ENCODE data around the gene LITAFD. TPM values are rescaled to one million over a fixed set of nuclear protein-coding genes. Genes with fewer than 3 reads are reported as not detected.
"Not testable (repeated sequence)": the region's sequence is repeated elsewhere in the genome, so short reads cannot be mapped to it uniquely, and the experiment has no call there.

LITAFD gene
- not detected for polyA plus RNA-seq (2013, experiment 1 of 2; ENCODE audit: insufficient read length)
- not detected for polyA plus RNA-seq (2013, experiment 2 of 2; ENCODE audit: insufficient read length)

DNA sequence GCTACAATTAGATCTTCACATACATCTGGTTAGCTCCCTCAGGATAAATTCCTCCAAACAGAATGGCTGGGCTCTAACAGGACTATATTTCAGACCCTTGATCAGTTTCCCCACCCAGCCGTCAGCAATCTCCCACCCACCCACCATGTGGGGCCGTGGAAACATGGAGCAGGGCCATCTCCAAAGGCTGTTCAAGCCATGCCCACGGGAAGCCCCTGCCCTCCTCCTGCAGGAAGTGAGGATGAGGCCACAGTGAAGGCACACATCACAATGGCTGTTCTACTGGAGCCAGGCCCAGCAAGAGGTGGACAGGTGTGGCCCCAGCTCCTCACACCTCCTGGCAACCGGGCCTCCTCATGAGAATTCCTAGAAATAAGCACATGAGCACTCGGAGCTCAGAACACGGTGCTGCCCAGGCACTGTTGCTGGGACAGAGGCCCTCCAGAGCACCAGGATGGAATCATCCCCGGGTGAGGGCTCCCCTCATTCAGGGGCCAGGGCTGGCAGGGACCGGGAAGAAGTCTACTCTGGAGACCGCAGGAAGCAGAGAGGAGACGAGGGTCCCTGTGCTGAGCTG, at the start of gene LITAFD:
Gene LITAFD (plus strand): TSS at position 311 of the 577 bp plus-strand sequence. CDS start 2,005 bp downstream, outside the sequence.
- no peak for DNase-seq

DNA sequence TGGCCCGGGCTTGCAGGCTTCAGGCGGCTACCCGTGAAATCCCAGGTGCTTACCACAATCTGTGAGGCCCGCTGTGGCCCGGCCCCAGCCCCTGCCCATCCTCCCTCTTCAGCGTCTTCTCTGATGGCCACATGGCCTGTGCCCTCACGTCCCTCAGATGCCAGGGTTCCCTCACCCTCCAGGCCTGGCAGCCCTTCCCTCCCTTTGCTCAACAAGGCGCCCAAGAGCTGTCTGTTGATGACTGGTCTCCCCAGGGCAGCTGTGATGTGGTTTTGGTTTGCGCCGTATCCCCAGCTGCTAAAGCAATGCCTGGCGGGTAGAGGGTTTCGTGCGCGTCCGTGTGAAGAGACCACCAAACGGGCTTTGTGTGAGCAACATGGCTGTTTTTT, 49.4 kb upstream of the LITAFD start:
- no peak for DNase-seq

DNA sequence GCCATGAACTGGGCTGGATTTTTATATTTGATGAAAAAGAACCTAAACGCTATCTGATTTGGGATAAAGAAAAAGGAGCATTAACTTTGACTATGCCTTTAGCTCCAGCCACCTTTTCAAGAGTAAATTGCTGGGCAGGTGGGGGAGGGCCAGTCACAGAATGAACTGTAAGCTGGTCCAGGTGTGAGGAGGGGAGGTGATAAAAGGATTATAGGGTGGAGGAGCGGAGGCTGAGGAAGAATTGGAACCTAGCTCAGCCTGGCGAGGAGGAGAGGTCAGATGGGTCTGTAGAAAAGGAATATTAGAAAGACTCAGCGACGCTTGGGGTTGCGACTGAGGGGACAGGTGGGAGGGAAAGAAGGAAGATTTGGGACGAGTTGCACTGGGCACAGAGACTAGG, 45.4 kb upstream of the LITAFD start:
- DNase-seq: not testable (repeated sequence)

DNA sequence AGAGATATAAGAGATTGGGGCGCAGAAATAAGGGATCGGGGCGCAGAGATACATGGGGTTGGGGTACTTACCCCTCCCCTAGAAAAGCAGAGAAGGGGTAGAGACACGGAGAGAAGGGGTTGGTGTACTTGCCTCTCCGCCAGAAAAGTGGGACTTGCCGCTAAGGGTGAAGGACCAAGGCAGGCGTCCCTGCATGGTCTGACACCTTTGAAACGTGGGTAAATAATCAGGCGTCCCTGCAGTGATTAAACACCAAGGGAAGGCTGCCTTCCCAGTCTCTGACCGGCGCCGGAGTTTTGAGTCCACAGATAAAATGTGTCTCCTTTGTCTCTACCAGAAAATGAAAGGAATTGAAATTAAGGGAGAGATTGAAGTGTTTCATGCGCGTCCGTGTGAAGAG, 44.6 kb upstream of the LITAFD start:
- DNase-seq: not testable (repeated sequence)

GRCh38 chr16:8842016-8842415, 40.1 kb upstream of the LITAFD start:
- not testable (repeated sequence) for DNase-seq

DNA sequence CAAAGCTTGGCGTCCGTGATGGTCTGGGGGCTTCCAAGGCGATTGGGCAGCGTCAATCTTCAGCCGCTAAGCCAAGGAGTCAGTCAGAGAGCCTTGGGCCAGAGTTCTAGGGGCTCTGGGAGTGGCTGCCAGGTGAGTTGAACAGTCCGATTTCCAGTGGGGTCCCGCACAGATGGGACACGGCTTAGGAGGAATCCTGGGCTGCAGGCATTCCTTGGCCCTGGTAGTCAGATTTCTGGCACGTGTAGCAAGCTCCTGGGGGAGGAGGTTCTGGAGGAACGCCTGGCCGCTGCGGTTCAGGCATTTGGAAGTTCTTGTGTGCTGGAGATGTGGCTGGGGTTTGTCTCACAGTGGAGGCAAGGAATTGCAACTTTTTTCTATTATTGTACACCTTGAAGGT, 38.9 kb upstream of the LITAFD start:
- DNase-seq: not testable (repeated sequence)

GRCh38 chr16:8845699-8846298, 36.4 kb upstream of the LITAFD start:
- no peak for DNase-seq

DNA sequence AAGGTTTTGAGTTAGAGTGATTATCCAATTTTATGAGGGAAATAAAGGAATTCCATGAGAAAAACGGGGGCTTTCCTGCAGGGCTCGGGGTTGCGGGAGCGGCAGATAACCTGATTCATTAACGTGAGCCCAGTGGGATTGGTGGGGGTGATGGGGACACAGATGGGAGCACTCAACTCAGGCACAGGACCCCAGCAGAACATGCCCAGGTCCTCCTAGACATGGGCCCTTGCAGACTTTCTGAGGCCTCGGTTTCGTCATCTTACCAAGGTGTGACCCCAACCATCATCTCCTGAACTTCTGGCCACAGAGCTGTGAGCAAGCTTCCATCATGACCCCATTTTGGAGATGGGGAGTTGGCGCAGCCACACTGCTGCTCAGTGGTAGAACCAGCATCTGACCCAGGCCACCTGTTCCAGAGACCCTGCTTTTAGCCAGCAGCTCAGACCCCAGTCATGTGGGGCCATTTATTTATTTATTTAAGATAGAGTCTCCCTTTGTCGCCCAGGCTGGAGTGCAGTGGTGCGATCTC, 35.7 kb upstream of the LITAFD start:
- no peak for DNase-seq

DNA sequence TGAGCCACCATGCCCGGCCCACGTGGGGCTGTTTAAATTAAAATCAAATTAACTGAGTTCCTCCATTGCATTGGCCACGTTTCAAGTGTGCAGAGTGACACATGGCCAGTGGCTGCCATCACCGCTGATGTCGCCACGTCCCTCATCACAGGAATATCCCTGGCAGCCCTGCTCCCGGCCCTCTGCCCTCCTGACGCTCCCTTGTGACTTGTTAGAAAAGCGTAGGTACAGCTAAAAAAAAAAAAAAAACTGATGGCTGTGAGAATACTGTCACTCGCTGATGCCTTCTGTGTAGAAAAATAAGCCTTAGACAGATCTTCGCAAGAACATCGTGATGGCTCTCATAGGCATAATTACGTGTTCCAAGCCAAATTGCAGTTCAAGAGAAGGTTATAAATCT, 35.0 kb upstream of the LITAFD start:
- DNase-seq: no peak

GRCh38 chr16:8847623-8848022, 34.5 kb upstream of the LITAFD start:
- DNase-seq: no peak

DNA sequence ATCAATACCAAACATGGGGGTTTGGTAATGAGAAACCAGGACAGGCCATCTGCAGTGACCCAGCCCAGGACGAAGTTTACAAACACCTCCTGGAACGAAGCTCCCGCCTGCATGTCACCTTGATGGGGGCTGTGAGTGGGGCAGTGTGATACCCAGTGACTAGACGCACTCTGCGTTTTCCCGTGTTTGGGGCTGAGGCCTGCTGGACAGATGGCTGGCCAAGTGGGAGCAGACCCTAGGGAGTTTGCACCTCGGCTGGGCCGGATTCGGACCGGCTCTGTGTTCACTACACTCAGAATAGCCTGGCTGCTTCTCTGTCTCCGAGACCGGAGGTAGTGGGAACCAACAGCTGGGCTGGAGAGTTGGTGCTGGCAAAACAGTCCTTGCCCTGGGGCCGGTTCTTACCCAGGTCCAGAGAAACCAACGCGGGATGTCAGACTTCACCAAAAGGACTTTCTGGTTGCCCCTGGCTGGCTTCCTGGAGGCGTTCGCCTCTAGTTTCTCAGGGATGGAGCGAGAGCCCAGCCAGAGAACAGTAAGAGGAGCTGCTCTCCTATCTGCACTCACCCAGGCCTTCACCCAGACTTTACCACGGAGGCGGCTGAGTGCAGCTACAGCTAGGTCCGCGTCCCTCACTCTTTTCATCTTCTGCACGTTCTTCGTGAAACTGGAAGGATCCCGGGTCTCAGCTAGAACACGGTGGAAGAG, 33.8 kb upstream of the LITAFD start:
- DNase-seq: no peak

- DNase-seq: peak; percentile 64
These were observed 33.2 kb upstream of the LITAFD start for GRCh38 chr16:8848939-8849391.

- DNase-seq: no peak
These were observed 32.6 kb upstream of the LITAFD start for GRCh38 chr16:8849411-8850011.

GRCh38 chr16:8850279-8850885, 31.8 kb upstream of the LITAFD start:
- no peak for DNase-seq

DNA sequence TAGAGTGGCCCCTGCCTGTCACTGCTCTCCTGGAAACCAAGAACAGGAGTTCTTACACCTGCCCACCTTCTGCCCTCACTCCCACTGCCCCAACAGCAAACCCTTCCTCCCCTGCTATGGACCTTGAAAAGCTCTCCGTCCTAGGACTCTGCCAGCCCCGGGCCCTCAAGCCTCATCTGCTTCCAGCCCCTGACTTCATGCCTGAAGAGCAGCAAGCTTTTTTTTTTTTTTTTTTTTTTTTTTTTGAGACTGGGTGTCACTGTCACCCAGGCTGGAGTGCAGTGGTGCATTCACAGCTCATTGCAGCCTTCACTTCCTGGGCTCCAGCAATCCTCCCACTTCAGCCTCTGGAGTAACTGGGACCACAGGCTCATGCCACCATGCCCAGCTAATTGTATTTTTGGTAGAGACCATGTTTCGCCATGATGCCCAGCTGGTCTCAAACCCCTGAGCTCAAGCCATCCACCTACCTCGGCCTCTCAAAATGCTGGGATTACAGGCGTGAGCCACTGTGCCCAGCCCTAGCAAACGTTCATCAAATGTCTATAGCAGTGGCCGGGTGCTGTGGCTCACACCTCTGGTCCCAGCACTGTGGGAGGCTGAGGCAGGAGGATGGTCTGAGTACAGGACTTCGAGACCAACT, 30.3 kb upstream of the LITAFD start:
- no peak for DNase-seq

DNA sequence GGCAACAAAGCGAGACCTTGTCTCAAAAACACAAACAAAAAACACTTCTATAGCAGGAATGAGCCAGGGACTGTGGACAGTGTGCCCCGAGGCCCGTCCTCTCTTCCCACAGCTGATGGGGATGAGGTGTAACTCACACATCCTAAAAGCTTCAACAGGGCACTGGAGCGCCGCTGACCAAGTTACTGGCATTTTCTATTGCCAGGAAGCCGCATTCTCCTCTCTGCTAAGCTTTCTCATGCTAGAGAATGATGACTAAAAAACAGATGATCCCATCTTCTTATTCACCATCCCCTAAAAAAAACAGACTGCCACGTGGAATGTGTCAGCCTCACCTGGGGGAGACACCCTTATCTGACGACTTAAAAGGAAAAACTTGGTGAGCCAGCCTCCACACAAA, 29.6 kb upstream of the LITAFD start:
- no peak for DNase-seq

GRCh38 chr16:8853150-8853549, 29.0 kb upstream of the LITAFD start:
- DNase-seq: no peak

- no peak for DNase-seq
These were observed 28.5 kb upstream of the LITAFD start for GRCh38 chr16:8853611-8854010.

DNA sequence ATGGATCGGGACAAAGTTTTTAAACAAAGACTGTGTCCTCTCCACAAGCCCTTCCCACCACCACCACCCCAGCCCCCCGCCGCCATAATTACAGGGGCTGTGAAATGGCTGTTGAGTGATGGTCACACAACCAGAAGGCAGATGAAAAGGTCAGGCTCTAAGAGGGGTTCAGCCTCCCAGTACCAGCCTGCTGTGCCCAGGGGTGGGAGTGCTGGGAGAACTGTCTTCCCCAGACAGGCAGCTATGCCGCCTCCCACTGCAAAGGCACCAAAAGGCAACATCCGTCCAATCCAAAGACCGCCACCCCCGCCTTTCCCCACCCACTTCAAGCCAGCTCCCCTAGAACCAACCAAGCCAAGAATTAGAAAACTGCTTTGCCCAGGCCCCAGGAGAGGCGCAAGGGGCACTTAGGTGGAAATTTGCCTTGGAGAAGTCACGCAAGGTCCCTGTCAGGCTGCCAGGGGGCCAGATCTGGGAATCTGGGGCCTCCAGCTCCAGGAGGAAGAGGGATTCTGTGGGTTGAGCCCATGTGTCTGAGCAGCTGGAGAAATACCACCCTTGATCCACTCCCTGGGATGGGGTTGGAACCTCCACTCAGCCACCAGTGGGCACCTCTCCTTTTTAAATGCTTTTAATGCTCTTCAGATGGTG, 27.7 kb upstream of the LITAFD start:
- no peak for DNase-seq

DNA sequence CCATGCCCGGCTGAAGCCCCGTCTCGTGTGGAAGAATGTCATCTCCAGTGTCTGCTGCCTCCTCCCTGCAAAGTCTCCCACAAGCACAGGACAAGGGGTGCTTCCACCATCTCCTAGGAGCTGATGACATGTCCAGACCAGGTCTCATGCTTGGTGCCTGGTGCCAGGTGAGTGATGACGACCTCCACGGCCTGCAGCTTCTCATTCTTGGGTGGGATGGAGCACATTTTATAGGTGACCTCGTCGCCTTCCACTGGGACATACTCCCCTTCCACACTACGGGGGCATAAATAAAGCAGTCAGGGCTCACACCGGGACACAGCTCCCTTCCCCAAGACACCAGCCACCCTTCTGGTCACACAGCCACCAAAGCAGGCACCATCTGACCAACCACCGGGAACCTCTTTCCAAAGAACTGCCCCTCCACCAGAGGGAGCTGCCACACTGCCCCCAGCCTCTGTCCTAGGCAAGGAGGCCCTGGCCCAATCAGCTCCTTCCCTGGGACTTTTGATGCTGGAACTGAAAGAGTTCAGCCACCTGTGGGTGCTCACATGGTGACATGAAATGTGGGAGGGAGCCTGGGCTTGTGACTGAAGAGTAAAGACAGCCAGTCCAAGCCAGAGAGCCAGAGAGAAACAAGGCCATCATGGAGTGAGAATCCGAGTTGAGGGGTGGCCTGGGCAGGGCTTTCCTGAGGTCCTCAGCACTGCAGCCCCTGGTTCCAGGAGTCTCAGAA, 26.9 kb upstream of the LITAFD start:
- no peak for DNase-seq

DNA sequence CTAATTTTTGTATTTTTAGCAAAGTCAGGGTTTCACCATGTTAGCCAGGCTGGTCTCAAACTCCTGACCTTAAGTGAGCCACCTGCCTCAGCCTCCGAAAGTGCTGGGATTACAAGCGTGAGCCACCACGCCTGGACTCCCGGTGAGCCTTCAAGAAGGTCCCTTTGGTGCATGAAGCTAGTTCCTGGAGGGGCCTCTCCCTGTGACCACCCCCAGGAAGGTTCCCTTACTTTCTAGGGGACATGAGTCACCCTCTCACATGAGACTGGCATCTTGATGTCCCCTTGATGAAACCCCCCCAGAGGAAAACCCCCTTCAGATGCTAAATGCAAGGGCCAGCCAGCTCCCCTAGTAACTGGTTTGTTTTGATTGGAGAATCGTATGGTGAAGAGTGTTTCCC, 26.2 kb upstream of the LITAFD start:
- no peak for DNase-seq
